HG03280 (cell line): ENCODE results near the gene SCGB1D1.

Source experiments
- ATAC-seq: cut with Tn5 transposase; IDR thresholded peaks from one replicate; pipeline ENCODE4 v1.9.1; 2021; ENCODE audit warnings: mild to moderate bottlenecking, moderate library complexity; ENCODE audit not compliant: unreplicated experiment

SCGB1D1 gene

DNA sequence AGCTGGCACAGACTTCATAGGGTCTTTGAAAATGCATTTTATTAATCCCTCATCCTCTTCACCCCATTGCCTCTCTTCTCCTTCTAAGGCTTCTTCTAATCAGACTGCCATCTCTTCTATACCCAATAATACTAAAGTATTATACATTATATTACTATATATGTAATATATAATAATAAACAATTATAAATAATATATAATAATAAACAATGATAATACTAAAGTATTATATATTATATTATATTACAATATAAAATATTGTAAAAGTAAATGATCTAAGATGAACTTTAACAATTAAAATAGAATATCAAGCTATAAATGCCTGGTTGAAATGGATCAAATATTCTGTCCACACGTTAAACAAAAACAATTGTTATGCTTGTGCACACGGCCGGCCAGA is 31.5 kb downstream of the SCGB1D1 start:
- no peak for ATAC-seq

DNA sequence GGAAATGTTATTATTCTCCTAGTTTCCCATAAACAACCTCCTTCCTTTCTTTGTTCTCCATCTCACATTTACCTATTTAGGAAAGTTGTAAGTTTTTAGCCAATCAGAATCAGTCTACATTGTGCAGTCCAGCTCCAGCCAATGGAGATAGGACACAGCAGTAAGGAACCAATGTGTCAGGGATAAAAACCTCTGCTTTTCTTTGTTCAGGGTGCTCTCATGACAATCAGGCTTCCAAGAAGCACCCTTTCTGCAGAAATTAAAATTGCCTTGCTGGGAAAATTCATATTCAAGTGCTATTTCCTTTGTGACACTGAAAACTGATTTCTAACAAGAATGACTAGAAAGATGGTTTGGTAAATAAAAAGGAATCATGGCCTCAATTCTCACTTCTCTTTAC is 33.1 kb downstream of the SCGB1D1 start:
- no peak for ATAC-seq

DNA sequence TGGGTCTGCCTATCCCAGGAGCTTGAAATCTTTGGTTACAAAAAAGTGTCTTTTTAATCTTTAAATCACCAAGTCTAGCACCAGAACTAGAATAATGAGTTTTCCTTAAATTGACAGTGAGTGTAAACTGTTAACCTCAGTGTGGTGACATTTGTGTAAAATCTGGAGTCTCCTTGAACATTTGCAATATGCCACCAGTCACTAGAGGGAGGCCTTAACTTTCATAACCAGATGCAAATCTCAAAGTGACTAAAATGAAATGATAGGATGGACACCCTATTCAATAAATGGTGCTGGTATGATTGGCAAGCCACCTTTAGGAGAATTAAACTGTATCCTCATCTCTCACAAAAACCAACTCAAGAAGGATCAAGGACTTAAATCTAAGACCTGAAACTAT is 43.7 kb downstream of the SCGB1D1 start:
- no peak for ATAC-seq

DNA sequence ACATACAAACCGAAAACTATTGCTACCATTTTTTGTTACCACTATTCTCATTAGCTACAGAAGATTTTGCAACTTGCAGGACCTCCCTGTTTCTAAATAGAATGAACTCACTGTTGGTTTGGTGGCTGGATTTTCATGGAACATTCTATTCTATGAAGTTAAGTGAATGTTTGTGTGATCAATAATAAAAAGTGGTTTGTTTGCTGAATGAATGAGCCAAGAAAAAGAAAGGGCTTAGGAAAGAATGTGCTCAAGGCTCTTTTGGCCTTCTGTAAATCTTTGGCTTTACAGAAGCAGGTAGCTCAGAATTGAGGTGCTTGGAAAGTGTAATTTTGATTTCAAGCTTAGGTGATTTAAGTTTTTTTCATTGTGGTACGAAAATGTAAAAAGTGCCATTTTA is 46.2 kb downstream of the SCGB1D1 start:
- no peak for ATAC-seq

- ATAC-seq, result no peak
Measured at GRCh38 chr11:62237499-62237898, 47.5 kb downstream of the SCGB1D1 start.

DNA sequence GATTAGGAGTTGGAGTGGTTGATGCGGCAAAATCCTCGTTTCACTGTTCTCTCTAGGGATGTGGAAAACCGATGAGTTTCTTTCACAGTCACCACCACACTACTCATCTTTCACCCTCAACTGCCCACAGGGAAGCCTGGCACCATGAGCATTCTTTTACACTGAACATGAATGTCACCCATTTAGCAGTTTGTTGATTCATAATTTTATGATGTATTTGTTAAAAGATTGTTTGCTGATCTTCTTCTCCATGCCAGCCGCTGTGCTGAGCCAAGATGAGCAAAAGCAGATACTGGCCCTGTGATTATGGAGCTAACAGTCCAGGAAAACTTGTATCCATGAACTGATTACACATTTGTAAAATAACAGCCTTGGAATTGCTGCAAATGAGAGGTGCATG is 48.1 kb downstream of the SCGB1D1 start:
- no peak for ATAC-seq

GRCh38 chr11:62241095-62241494 is 51.1 kb downstream of the SCGB1D1 start:
- ATAC-seq, result no peak

DNA sequence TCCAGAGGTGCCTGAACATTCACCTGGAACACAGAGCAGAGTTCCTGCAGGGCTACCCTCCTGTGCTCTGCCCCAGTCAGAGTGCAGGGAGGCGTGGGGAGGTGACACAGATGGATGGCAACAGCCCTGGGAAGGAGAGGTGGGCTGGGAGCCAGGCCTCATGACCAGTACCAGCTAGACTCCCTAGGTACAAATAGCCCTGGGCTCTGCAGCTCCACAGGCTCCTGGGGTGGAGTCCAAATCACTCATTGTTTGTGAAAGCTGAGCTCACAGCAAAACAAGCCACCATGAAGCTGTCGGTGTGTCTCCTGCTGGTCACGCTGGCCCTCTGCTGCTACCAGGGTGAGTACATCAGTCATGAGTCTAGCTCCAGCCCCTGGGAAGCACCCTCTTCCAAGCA is 52.0 kb downstream of the SCGB1D1 start, which contains the start of gene SCGB1D2:
Gene SCGB1D2 (plus strand): TSS at position 219 of the 400 bp plus-strand sequence. CDS start 69 bp downstream, at position 288.
- ATAC-seq, result no peak
